BJ (cell line): Measurements from ENCODE around the gene WIPF2. TPM values are rescaled to one million over a fixed set of nuclear protein-coding genes. Genes with fewer than 3 reads are reported as not detected.
"Not testable (repeated sequence)": the region's sequence is repeated elsewhere in the genome, so short reads cannot be mapped to it uniquely, and the experiment has no call there.

Source experiments
- CTCF ChIA-PET: fragments of 350-600 bp; formaldehyde crosslinking; extraction: SDS; loops from one replicate; lab custom pipeline; 2021; ENCODE audit warnings: antibody characterized with exemption, inconsistent platforms; lab: Yijun Ruan, JAX
- POLR2A ChIA-PET: fragments of 300-600 bp; sonication (Branson Sonifier 250); formaldehyde crosslinking; extraction: SDS; loops from one replicate; lab custom pipeline; 2021; ENCODE audit warnings: antibody characterized with exemption; lab: Charles Lee
- DNase-seq: peaks from one replicate; pipeline ENCODE4 v3.0.0-alpha.2; 2011; ENCODE audit warnings: low read depth
- H3K27me3 ChIP-seq: 2 replicates; pipeline ENCODE4 v1.6.0; 2011; ENCODE audit warnings: low read length; ENCODE audit not compliant: control insufficient read depth, insufficient read depth
- H3K36me3 ChIP-seq: 2 replicates; pipeline ENCODE4 v1.5.1; 2011; ENCODE audit warnings: low read length; ENCODE audit not compliant: control insufficient read depth, insufficient read depth
- H3K4me3 ChIP-seq: 2 replicates; pipeline ENCODE4 v1.5.1; 2011; ENCODE audit warnings: low read depth, mild to moderate bottlenecking, control low read depth, low read length
- polyA plus RNA-seq: library from polyadenylated mRNA; depleted of rRNA; stranded (reverse); fragments of >200 nt; gene quantifications from 2 replicates; pipeline ENCODE4 v1.2.3, GENCODE V29; 2011
- TF ChIP-seq, protein P1 (sequence below): IDR thresholded peaks from 2 replicates; pipeline ENCODE4 v1.5.1; 2011; ENCODE audit warnings: low read depth, mild to moderate bottlenecking, control low read depth, inconsistent platforms, low read length, moderate library complexity; ENCODE audit not compliant: insufficient read depth

Gene WIPF2
- polyA plus RNA-seq, 1 experiment = 8.1 TPM

DNA sequence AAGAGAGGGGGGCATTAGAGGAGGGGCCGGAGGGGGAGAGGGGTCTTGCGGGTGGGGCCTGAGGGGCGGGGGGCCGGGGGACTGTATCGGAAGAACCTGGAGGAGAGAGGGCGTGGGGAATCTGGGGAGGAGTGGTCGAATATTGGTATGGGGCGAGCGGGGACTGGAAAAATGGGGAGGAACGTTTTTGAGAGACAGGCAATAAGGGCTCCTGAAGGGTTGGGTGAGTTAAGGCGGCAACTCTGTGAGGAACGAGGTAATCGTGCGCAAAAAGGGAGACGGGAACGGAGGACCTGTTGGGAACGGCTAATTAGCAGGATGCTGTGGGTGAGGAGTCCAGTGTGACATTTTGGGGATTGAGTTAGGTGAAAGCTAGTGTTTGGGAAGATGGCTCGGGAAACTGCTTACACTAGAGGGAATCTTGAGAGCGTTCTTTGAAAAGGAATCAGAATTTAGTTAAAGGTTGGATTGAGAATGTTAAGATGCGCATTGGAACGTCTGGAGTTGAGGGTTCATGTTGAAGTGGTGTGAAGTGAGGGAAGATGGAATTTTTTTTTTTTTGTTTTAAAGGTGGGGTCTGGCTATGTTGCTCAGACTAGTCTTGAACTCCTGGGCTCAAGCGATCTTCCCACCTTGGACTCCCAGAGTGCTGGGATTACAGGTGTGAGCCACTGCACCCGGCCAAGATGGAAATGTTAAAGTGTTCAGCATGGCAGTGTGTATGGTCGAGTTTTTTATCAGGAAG lies 662 bp downstream of the WIPF2 start:
- TF ChIP-seq, protein P1, sequence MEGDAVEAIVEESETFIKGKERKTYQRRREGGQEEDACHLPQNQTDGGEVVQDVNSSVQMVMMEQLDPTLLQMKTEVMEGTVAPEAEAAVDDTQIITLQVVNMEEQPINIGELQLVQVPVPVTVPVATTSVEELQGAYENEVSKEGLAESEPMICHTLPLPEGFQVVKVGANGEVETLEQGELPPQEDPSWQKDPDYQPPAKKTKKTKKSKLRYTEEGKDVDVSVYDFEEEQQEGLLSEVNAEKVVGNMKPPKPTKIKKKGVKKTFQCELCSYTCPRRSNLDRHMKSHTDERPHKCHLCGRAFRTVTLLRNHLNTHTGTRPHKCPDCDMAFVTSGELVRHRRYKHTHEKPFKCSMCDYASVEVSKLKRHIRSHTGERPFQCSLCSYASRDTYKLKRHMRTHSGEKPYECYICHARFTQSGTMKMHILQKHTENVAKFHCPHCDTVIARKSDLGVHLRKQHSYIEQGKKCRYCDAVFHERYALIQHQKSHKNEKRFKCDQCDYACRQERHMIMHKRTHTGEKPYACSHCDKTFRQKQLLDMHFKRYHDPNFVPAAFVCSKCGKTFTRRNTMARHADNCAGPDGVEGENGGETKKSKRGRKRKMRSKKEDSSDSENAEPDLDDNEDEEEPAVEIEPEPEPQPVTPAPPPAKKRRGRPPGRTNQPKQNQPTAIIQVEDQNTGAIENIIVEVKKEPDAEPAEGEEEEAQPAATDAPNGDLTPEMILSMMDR = no peak
- no peaks in the 10 kb centered on the region for H3K27me3 ChIP-seq
- DNase-seq = no peak
- no peaks in the 10 kb centered on the region for H3K36me3 ChIP-seq
- CTCF ChIA-PET = interaction anchor here (1.1 to 1.9 kb wide), 4 partner anchors 10 to 257 kb away, joined by 3 to 6 read pairs (median 4); no protein-coding TSS in a partner anchor
- POLR2A ChIA-PET = interaction anchor here (0.6 to 1.4 kb wide), 4 partner anchors 11 to 84 kb away, joined by 5 to 17 read pairs (median 6); no protein-coding TSS in a partner anchor
- H3K4me3 ChIP-seq = peak overlapping the region; percentile 88

DNA sequence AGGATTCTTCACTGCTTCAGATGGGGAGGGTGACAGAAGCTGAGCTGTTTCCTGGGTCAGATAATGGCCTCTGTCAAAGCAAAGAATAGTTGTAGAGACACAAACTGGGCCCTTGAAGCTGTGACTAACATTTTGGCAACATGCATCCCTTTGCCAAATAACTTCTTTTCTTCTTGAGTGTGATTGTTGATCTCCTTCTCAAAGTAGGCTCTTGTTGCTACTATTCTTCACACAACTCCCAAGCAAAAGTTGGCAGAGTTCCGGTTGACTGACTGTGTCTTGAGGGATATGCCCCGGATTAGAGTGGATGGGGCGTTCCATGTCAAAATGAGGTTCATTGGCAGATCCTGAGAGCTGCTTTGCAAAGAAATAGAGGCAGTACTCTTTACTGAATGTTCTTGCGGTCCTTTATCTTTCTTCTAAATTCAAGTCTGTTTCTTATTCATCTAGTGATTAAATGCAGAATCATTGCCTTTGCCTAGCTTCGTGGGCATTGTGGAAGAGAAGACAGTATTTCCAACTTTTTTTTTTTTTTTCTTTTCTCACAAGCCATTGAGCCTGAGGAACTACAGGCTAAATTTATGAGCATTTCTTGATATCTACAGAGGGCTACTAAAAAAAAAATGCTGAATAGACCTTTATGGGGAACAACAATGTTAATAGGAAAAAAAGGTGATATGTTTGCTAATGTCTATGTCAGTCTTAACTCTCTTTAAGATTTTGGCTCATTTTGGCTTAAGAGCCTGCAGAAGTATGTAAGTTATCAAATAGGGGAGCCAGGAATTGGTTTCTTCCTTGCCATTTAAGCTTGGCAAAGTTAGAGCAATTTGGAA lies 5.8 kb downstream of the WIPF2 start:
- TF ChIP-seq, protein P1 = no peak
- POLR2A ChIA-PET = interaction anchor here (0.6 kb wide), 1 partner anchor 8 kb away, joined by 6 read pairs; no protein-coding TSS in a partner anchor
- Histone ChIP-seq H3K36me3 (no peaks in the 10 kb centered on the region), H3K27me3 (no peaks in the 10 kb centered on the region), H3K4me3 (no peak overlapping the region)
- no peak for DNase-seq
- CTCF ChIA-PET = interaction anchor here (1.3 kb wide), 1 partner anchor 23 kb away, joined by 3 read pairs; no protein-coding TSS in a partner anchor

DNA sequence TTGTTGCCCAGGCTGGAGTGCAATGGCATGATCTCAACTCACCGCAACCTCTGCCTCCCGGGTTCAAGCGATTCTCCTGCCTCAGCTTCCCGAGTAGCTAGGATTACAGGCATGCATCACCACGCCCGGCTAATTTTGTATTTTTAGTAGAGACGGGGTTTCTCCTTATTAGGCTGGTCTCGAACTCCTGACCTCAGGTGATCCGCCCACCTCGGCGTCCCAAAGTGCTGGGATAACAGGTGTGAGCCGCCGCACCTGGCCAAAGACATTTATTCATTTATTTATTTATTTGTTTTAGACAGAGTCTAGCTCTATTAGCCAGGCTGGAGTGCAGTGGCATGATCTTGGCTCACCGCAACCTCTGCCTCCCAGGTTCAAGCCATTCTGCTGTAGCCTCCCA lies 10.0 kb downstream of the WIPF2 start:
- CTCF ChIA-PET = interaction anchor here (1.0 kb wide), 1 partner anchor 37 kb away, joined by 3 read pairs; no protein-coding TSS in a partner anchor
- H3K4me3 ChIP-seq, DNase-seq, H3K36me3 ChIP-seq, H3K27me3 ChIP-seq, POLR2A ChIA-PET: not testable (repeated sequence)

DNA sequence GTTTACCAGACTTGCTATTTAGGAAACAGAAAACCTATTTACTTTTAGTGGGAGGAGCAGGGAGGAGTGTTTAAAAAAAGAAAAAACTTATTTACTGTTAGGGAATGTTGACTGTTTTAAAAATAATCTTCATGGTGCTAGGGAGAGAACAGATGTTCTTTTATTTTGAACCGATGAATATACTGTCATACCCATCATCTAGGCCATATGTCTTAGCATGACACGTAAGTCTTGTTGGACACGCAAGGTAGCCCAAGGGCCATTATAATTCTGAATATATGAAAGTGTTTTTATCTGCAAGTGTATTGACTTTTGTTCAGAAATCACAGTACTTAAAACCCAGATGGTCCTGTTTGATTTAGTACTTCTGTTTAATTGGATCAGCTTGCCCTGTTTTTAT lies 11.6 kb downstream of the WIPF2 start:
- no peaks in the 10 kb centered on the region for H3K27me3 ChIP-seq
- peaks cover 1% of the 10 kb centered on the region; the same call in 1 of the 2 replicates for H3K36me3 ChIP-seq
- TF ChIP-seq, protein P1 = no peak
- POLR2A ChIA-PET = no interaction called here
- no peak overlapping the region for H3K4me3 ChIP-seq
- CTCF ChIA-PET = interaction anchor here (1.0 kb wide), 1 partner anchor 11 kb away, joined by 3 read pairs; no protein-coding TSS in a partner anchor
- no peak for DNase-seq

DNA sequence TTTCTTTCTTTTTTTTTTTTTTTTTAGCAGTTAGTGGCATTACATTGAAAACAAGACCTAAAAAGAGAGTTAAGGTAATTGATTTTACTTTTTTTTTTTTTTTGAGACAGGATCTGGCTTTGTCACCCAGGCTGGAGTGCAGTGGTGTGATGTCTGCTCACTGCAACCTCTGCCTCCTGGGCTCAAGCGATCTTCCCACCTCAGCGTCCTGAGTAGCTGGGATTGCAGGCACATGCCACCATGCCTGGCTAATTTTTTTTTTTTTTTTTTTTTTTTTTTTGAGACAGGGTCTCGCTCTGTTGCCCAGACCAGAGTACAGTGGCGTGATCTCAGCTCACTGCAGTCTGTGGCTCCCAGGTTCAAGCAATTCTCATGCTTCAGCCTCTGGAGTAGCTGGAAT lies 12.8 kb downstream of the WIPF2 start:
- H3K27me3 ChIP-seq, H3K4me3 ChIP-seq, H3K36me3 ChIP-seq, CTCF ChIA-PET, DNase-seq: not testable (repeated sequence)
- POLR2A ChIA-PET = interaction anchor here (0.6 kb wide), 2 partner anchors 9 to 23 kb away, joined by 13 read pairs; no protein-coding TSS in a partner anchor
